A673 (cell line): ENCODE results near the gene NAV2.

ENCODE experiments used
- CTCF ChIP-seq: fragments of 300-800, 200-600 bp; sonication (generic); conservative IDR thresholded peaks from 2 replicates; pipeline ENCODE4 v1.5.1; 2017; ENCODE audit warnings: low read depth, mild to moderate bottlenecking, antibody characterized with exemption, low read length, moderate library complexity, mixed read lengths
- EZH2 ChIP-seq: fragments of 200-600 bp; sonication (generic); IDR thresholded peaks from 2 replicates; pipeline ENCODE4 v1.6.1; 2017; ENCODE audit warnings: borderline replicate concordance, low read depth, mild to moderate bottlenecking, mixed read lengths, antibody characterized with exemption, low read length; ENCODE audit not compliant: poor library complexity, severe bottlenecking

- TF ChIP-seq CTCF (no peak), EZH2 (no peak)
Measured at GRCh38 chr11:19958204-19958603, 245.6 kb downstream of the NAV2 start.
